Measurements from ENCODE around the gene NDUFC1.
A peak's percentile ranks its signal among the peaks of the same experiment; 100 is the strongest.
"Not testable (repeated sequence)": the region's sequence is repeated elsewhere in the genome, so short reads cannot be mapped to it uniquely, and the experiment has no call there.

The NDUFC1 gene

DNA sequence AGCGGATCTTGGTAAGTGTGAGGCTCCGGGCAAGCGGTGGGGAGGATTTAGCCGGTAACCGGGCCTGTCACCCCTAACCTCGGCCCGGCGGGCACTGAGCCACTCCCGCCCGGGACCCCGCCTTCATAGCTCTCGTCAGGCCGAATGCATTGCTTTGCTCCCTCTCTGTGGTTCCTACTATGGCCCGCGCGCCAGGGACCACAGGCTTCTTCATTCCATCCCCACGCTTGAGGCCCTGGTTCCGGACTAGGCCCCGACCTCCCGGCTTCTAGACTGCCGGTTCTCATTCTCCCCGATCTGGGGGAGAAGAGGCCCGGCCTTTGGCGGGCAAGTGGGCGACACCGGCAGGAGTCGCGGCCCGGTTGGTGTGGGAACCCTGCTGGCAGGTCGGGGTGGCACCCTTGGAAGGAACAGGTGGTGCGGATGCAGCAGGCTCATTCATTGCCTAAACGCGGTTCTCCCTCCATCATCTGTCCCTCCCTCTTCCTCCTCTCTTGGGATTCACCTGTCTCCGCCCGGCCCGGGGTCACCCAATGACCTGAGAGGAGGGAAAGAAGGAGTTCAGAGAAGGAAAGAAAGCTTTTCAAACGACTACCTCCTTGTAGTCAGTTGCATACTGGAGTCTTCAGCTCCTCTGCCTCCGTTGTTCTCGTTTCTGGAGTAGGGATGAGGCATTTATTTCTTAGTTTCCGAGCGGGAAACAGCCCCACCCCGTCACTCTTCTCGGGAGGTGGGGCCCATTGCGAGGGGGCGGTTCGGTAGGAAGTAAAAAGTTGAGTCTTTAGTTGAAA lies at the start of gene NDUFC1:
TSS of gene NDUFC1 (minus strand) at position 657 of the 791 bp plus-strand sequence. CDS start 6,679 bp downstream, outside the sequence.
- intact Hi-C loops (cut with DNase I), result loop anchor here (1.0 to 5.0 kb wide), 2 partner anchors 124 to 220 kb away; no protein-coding TSS in a partner anchor

DNA sequence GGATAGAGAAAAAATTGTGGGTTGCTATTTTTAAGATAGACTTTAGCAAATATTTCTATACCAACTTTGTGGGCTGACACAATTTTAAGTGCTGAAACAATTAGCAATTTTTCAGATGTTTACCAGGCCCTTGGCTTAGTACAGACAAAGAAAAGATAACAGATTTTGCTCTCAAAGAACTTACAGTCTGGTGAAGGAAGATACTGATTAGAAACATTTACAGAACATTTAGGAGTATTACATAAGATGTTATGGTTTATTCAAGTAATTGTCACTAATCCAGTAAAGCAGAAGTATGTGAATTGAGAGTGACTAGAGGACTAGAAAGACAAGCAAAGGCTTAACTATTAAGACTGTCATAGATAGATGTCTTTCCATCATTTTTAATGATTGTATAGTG lies 35.3 kb upstream of the NDUFC1 start:
- no peak for DNase-seq
- intact Hi-C loops (cut with DNase I), result no loop called here

More for the DNA sequence above, at the start of gene NDUFC1:
- DNase-seq, result peak in 6 of 10 donors; percentile 23 to 87 (median 34)

GRCh38 chr4:139333046-139333445 lies 30.8 kb upstream of the NDUFC1 start:
- intact Hi-C loops (cut with DNase I), result no loop called here

DNA sequence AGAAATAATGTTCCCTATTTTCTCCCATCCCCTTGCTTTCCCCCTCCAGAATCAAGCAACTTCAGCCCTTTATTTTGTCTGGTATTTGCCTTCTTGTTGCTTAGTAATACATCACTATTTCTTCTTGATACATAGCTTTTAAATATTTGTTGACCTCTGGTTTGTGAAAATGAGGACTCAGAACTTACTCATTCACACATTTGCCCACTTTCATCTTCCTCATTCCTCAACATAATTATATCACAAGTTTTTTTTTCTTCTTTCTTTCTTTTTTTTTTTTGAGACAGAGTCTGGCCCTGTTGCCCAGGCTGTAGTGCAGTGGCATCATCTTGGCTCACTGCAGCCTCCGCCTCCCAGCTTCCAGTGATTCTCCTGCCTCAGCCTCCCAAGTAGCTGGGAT lies 28.9 kb upstream of the NDUFC1 start:
- intact Hi-C loops (cut with DNase I), result no loop called here
- no peak for DNase-seq

More at GRCh38 chr4:139333046-139333445, 30.8 kb upstream of the NDUFC1 start:
- DNase-seq, result no peak

DNA sequence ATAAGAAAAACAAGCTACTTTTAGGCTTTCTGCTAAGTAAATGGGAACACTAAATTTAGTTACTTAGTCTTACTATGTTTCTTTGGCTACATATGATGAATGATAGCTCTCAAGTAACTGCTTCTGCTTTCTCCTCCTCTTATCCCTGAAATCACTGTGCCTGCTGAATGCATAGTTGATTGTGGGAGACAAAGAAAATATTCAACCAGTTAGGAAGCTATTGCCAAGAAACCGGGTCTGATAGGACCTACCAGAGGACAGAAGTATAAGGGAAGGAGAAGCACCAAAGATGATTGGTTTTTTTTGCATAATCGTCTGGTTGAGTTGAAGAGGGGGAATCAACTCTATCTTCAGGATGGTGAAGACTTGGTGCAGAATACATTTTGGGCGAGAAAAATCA lies 28.0 kb upstream of the NDUFC1 start:
- intact Hi-C loops (cut with DNase I), result no loop called here

GRCh38 chr4:139329665-139330200 lies 27.5 kb upstream of the NDUFC1 start:
- intact Hi-C loops (cut with DNase I), result no loop called here
- no peak for DNase-seq

More for the DNA sequence above, 28.0 kb upstream of the NDUFC1 start:
- DNase-seq, result no peak

DNA sequence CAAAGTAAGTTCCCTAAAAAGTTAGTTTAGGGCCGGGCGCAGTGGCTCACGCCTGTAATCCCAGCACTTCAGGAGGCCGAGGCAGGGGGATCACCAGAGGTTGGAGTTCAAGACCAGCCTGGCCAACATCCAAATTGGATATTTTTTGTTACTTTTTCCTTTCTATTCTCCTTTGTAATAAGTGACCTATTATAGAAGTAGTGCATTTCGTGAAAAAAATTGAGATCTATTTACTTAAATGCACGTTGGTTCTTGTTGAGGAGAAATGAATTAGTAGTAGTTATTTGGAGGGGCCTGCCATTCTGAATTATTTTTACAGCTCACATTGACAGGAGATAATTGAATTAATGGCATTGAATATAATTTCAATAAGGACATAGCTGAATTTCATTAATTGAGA lies 22.3 kb upstream of the NDUFC1 start:
- intact Hi-C loops (cut with DNase I), result no loop called here
- no peak for DNase-seq

DNA sequence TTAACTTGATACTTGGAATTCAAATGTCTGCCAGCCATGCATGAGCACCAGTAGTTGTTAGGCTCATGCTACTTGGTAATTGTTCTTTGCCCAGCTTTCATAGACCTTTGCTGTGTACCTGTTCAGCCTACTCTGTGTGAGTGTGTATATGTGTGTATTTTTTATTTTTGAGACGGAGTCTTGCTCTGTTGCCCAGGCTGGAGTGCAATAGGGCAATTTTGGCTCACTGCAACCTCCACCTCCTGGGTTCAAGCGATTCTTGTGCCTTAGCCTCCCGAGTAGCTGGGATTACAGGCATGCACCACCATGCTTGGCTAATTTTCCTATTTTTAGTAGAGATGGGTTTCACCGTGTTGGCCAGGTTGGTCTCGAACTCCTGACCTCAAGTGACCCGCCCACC lies 20.3 kb upstream of the NDUFC1 start:
- DNase-seq; intact Hi-C loops (cut with DNase I): not testable (repeated sequence)

GRCh38 chr4:139322070-139322469 lies 19.8 kb upstream of the NDUFC1 start:
- intact Hi-C loops (cut with DNase I), result not testable (repeated sequence)

GRCh38 chr4:139319571-139319970 lies 17.3 kb upstream of the NDUFC1 start:
- intact Hi-C loops (cut with DNase I), result no loop called here
- DNase-seq, result no peak

More at GRCh38 chr4:139322070-139322469, 19.8 kb upstream of the NDUFC1 start:
- not testable (repeated sequence) for DNase-seq

- intact Hi-C loops (cut with DNase I), result no loop called here
- no peak for DNase-seq
Observed at GRCh38 chr4:139317635-139318034, 15.4 kb upstream of the NDUFC1 start.

- intact Hi-C loops (cut with DNase I), result no loop called here
- DNase-seq, result no peak
Observed at GRCh38 chr4:139316733-139317132, 14.5 kb upstream of the NDUFC1 start.

DNA sequence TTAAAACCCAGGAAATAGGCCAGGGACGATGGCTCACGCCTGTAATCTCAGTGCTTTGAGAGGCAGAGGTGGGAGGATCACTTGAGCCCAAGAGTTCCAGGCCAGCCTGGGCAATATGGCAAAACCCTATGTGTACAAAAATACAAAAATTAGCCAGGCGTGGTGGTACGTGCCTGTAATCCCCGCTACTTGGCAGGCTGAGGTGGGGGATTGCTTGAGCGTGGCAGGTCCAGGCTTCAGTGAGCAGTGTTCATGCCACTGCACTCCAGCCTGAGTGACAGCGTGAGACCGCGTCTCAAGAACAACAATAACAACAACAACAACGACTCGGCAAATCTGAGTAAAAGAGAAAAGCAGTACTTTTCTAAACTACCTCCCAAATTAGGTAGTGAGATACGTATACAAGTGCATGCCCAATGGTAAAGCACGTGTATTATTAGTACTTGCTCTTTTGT lies 13.0 kb upstream of the NDUFC1 start:
- peak in 1 of 10 donors; percentile 51 for DNase-seq

GRCh38 chr4:139314047-139314800 lies 11.9 kb upstream of the NDUFC1 start:
- intact Hi-C loops (cut with DNase I), result no loop called here
- DNase-seq, result no peak

More for the DNA sequence above, 13.0 kb upstream of the NDUFC1 start:
- intact Hi-C loops (cut with DNase I), result no loop called here

DNA sequence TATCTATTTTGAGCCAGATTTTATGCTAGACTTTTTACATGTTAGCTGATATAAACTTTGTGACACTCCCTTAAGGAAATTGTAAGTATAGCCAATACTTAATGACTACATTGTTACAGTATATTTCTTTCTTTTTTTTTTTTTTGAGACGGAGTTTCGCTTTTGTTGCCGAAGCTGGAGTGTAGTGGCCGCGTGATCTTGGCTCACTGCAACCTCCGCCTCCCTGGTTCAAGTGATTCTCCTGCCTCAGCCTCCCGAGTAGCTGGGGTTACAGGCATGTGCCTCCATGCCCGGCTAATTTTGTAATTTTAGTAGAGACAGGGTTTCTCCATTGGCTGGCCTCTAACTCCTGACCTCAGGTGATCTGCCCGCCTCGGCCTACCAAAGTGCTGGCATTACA lies 11.1 kb upstream of the NDUFC1 start:
- intact Hi-C loops (cut with DNase I); DNase-seq: not testable (repeated sequence)

GRCh38 chr4:139312552-139313332 lies 10.5 kb upstream of the NDUFC1 start:
- intact Hi-C loops (cut with DNase I), result no loop called here
- DNase-seq, result no peak

GRCh38 chr4:139311909-139312308 lies 9.6 kb upstream of the NDUFC1 start:
- DNase-seq, result no peak
- intact Hi-C loops (cut with DNase I), result no loop called here

- intact Hi-C loops (cut with DNase I), result loop anchor here (5.0 kb wide), 1 partner anchor 223 kb away; no protein-coding TSS in a partner anchor
- DNase-seq, result no peak
Observed at GRCh38 chr4:139304920-139305319, 2.6 kb upstream of the NDUFC1 start.

DNA sequence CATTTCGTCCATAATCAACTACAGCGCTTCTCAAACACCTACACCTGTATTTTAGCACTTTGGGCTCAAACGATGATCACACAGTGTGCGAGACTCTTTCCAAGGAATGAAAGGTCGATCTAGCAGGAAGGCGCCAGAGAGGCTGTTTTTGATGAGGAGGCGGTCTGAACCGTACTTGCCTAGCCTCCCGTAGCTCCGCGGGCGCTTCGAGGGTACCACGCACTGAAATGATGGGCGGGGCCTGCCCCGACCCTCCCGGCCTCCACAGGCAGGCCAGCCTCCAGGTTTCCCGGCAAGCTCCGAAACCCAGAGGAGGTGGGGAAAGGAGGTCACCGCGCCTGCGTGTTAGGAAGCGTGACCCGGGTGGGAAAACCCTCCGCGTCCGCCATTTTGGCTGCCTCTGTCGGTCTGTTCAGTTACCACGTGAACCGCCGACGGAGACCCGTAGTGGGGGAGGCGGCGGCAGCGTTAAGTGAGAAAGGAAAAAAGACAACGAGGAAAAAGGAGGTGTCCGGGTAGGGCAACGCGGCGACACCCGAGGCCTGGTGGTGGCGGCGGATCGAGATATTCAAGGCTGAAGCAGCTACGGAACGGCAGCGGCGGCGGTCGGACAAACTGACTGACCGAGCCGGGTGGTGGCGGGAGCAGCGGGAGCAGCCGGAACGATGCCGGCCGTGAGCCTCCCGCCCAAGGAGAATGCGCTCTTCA lies 1.0 kb downstream of the NDUFC1 start, which contains the start of gene NAA15:
TSS of gene NAA15 (plus strand) at position 393 of the 708 bp plus-strand sequence. CDS start at position 666, 273 bp downstream.
- peak; percentile 94 to 99 (median 97) for DNase-seq
- intact Hi-C loops (cut with DNase I), result loop anchor here (1.0 to 5.0 kb wide), 2 partner anchors 123 to 219 kb away; no protein-coding TSS in a partner anchor
